HTR-8/SVneo (cell line): ENCODE results near the gene MCM9.

Experiments used
- DNase-seq: peaks from one replicate; pipeline ENCODE4 v3.0.0; 2011; ENCODE audit warnings: low spot score, mixed read lengths; ENCODE audit not compliant: insufficient read length
- FAIRE-seq: peaks from 2 replicates; lab custom pipeline; 2011; peaks lifted over from hg19 to GRCh38; lab: Jason Lieb, UNC

Gene MCM9

DNA sequence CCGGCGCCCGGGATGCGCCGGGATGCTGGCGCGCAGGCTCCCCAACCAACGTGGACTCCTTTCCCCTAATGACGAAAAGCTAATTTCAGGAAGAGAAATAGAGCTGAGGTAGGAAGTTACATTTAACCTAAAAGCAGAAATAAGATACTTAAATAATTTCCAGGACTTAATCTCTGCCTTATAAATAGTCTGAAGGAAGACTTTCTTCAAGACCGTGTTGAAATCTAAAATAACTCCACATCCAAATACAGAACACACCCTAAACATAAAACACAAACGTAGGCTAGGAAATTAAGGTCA is 39.7 kb downstream of the MCM9 start:
- FAIRE-seq (no peak), DNase-seq (no peak)

DNA sequence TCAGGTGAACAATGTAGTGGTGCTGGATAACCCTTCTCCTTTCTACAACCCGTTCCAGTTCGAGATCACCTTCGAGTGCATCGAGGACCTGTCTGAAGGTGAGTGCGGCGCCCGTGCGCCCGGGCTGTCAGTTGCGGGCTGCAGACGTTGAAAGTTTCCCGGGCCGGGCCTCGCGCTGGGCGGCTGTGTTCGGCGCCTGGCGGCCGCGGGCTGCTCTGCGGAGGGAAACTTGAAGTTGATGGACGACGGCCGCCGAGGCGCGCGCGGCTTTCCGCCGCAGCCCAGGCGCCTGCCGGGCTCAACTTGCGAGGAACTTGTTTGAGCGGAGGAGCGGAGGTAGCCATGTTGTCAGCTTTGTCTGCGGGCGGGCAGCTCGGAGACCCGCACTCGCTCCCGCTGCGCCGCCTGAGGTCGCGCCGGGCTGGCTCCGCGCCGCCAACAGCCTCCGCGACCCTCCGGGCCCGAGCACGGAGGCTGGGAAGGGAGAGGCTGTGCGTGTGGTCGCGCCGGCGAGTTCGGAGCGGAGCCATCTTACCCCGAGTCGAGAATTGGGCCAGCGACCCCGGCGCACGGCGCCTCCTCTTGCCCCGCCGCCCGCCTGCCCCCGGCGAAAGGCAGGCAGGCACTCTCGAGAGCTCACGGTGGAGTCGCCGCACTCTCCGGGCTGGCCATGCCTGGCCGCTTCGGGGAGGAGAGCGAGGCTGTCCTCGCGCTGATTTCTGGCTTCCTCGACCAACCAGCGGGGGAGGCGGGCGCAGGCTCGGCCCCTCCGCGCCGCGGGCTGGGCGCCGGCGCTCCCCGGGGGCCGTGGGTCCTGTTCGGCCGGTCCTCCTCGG is 40.3 kb downstream of the MCM9 start:
- FAIRE-seq: no peak
- DNase-seq: peak; percentile 34

GRCh38 chr6:118893807-118894424 is 41.0 kb downstream of the MCM9 start, which contains the start of gene ASF1A:
Gene ASF1A, plus strand, starts transcription at chr6:118894152. Its CDS starts 262 bp downstream, at chr6:118894414.
- peak; percentile 92 for DNase-seq
- FAIRE-seq: peak; percentile 51

- peak; percentile 57 for DNase-seq
Measured at GRCh38 chr6:118893064-118893806, 41.7 kb downstream of the MCM9 start.

GRCh38 chr6:118892355-118892991 is 42.5 kb downstream of the MCM9 start:
- DNase-seq: no peak
- FAIRE-seq: no peak

More at GRCh38 chr6:118893064-118893806, 41.7 kb downstream of the MCM9 start:
- no peak for FAIRE-seq

GRCh38 chr6:118890997-118891790 is 43.8 kb downstream of the MCM9 start:
- FAIRE-seq (no peak), DNase-seq (no peak)

GRCh38 chr6:118889163-118889562 is 45.8 kb downstream of the MCM9 start:
- FAIRE-seq (no peak), DNase-seq (no peak)

GRCh38 chr6:118886641-118887040 is 48.3 kb downstream of the MCM9 start:
- FAIRE-seq: no peak
- no peak for DNase-seq

- DNase-seq (no peak), FAIRE-seq (no peak)
Measured at GRCh38 chr6:118882314-118882905, 52.5 kb downstream of the MCM9 start.

DNA sequence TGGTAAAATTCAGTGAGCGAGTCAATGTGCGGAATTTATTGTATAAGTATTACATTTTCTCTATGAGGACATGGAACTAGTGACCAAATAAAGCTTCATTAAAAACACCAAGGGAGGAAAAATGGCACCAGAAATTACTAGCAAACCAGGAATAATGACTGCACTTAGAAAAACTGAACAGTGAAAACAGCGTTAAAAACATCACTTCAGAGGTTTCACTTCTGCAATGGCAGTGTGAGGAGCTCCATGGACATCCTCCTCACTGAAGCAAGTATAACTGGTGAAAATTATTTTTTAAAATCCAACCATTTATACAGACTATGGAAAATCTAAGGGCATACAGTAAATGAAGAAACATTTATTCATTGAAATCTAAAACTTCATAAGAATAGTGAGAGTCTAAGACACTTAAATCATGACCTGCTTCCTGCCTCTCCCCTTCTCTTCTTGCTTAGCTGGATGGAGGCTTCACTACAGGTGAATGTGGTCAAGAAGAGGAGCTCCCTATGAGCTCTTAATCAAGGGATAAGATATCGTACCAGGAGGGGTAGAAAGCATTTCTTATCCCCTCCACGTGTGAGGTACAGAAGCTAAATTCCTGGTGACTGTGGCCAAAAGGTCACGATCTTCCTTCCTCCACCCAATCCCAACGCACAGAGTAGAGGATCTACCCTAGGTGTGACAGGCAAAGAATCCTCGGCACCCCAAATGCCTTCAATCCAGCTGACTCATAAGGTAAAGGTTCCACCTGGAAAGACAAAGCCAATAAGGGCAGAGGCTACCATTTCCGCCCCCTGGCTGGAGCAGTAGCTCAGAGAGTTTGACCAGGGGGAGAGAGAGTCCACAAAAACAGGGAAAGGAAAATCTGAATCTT is 53.3 kb downstream of the MCM9 start:
- no peak for FAIRE-seq
- no peak for DNase-seq

- DNase-seq (no peak), FAIRE-seq (no peak)
Measured at GRCh38 chr6:118877806-118878205, 57.2 kb downstream of the MCM9 start.

GRCh38 chr6:118876814-118877213 is 58.1 kb downstream of the MCM9 start:
- no peak for FAIRE-seq
- DNase-seq: peak; percentile 28

DNA sequence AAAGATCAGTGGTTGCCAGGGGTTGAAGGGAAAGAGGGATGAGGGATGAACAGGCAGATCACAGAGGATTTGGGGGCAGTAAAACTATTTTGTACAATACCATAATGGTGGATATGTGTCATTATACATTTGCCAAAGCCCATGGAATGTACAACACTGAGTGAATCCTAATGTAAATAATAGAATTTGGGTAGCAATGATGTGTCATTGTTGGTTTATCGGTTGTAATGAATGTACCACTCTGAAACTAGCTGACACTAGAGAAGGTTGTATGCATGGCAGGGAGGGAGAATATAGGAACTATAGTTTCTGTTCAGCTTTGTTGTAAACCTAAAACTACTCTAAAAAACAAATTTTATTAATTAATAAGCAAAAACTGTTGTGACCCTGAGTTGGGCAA is 58.8 kb downstream of the MCM9 start:
- no peak for FAIRE-seq
- no peak for DNase-seq

- no peak for FAIRE-seq
- DNase-seq: no peak
Measured at GRCh38 chr6:118875672-118876071, 59.3 kb downstream of the MCM9 start.

DNA sequence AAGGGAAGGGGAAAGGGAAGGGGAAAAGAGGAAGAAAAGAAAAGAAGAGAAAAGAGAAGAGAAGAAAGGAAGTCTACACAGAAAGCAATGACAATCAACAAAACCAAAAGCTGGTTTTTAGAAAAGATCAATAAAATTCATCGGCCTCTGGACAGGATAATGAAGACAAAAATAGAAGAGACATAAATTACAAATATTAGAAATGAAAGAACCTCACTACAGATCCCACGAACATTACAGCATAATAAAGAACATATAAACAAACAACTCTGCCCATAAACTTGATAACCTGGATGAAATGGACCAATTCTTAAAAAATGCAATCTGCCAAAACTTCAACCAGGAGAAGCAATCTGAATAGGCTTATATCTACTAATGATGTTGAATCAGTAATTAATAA is 61.7 kb downstream of the MCM9 start:
- FAIRE-seq (no peak), DNase-seq (no peak)

DNA sequence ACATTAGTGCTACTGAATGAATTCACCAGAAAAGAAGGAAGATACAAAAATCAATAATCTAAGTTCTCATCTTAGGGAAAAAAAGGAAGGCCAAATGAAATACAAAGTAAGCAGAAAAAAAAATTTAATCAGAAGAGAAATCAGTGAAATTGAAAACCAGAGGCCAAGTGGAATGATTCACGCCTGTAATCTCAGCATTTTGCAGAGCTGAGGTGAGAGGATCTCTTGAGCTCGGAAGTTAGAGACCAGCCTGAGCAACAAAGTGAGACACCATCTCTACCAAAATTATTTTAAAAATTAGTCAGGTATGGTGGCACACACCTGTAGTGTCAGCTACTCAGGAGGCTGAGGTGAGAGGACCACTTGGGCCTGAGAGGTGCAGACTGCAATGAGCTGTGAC is 62.2 kb downstream of the MCM9 start:
- no peak for DNase-seq

GRCh38 chr6:118872318-118872717 is 62.6 kb downstream of the MCM9 start:
- FAIRE-seq (no peak), DNase-seq (no peak)

More for the DNA sequence above, 62.2 kb downstream of the MCM9 start:
- FAIRE-seq: no peak

DNA sequence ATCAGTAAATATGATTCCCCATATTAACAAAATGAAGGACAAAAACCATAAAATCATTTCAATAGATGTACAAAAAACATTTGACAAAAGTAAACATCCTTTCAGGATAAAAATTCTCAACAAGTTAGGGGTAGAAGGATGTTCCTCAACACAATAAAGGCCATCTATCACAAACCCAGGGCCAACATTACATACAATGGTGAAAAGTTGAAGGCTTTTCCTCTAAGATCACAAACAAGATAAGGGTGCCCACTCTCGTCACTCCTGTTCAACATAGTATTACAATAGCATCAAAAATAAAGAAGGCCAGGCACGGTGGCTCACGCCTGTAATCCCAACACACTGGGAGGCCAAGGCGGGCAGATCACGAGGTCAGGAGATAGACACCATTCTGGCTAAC is 63.6 kb downstream of the MCM9 start:
- DNase-seq (no peak), FAIRE-seq (no peak)
